ENCODE results near the gene PTGFR.

- TF ChIP-seq EZH2 (IDR thresholded peaks at IDR 0.05; ENCODE audit: insufficient read depth, poor library complexity, severe bottlenecking): no peak
- no peak for TF ChIP-seq EZH2phosphoT487 (IDR thresholded peaks at IDR 0.05; ENCODE audit: insufficient read depth, low read depth)
Measured at GRCh38 chr1:78535286-78535685, 44.5 kb downstream of the PTGFR start.
